Adrenal gland (tissue), 5 donors: ENCODE results near the gene DYNC1I2.

ENCODE experiments used
- POLR2A ChIP-seq, 2 donors: fragments of 450-650 bp; IDR thresholded peaks; one replicate each; pipeline ENCODE4 v1.6.1; 2017; ENCODE audit warnings: antibody characterized with exemption in 2 of 2, mild to moderate bottlenecking in 2 of 2, moderate library complexity in 1 of 2
- TF ChIP-seq, protein P1 (sequence below), 6 experiments: fragments of 450-650 bp in 4 of 6; fragments of 200-600 bp in 2 of 6; sonication (generic) in 1 of 6; IDR thresholded peaks; 1 replicate in 5 of 6; 2 replicates in 1 of 6; pipeline versions ENCODE4 v1.5.1 to v1.8.0; 2016 to 2021; ENCODE audit warnings: antibody characterized with exemption in 6 of 6, mild to moderate bottlenecking in 2 of 6, moderate library complexity in 1 of 6
- donor health status: DM: no; HTN: no; CAD: no.

DNA sequence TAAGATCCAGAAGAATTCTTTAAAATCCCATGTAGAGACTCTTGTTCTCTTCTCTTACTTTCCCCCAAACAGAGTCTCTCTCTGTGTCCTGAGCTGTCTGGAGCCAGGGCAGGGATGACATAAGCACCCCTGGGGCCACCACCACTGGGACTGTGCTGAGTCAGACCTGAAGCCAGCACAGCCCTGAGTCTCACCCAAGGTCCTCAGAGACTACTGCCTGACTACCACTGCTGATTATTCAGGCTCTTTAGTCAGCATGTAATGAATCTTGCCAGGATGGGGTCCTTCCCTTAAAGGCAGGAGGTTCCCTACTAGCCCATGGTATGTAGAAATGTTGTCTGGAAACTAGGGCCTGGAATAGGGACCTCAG is 34.9 kb upstream of the DYNC1I2 start:
- no peak for TF ChIP-seq POLR2A (IDR thresholded peaks at IDR 0.05)
- TF ChIP-seq, protein P1, sequence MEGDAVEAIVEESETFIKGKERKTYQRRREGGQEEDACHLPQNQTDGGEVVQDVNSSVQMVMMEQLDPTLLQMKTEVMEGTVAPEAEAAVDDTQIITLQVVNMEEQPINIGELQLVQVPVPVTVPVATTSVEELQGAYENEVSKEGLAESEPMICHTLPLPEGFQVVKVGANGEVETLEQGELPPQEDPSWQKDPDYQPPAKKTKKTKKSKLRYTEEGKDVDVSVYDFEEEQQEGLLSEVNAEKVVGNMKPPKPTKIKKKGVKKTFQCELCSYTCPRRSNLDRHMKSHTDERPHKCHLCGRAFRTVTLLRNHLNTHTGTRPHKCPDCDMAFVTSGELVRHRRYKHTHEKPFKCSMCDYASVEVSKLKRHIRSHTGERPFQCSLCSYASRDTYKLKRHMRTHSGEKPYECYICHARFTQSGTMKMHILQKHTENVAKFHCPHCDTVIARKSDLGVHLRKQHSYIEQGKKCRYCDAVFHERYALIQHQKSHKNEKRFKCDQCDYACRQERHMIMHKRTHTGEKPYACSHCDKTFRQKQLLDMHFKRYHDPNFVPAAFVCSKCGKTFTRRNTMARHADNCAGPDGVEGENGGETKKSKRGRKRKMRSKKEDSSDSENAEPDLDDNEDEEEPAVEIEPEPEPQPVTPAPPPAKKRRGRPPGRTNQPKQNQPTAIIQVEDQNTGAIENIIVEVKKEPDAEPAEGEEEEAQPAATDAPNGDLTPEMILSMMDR (IDR thresholded peaks at IDR 0.05) = no peak
